ENCODE data around the gene HES2.
"Not testable (repeated sequence)": the region's sequence is repeated elsewhere in the genome, so short reads cannot be mapped to it uniquely, and the experiment has no call there.

- TF ChIP-seq, protein P1, sequence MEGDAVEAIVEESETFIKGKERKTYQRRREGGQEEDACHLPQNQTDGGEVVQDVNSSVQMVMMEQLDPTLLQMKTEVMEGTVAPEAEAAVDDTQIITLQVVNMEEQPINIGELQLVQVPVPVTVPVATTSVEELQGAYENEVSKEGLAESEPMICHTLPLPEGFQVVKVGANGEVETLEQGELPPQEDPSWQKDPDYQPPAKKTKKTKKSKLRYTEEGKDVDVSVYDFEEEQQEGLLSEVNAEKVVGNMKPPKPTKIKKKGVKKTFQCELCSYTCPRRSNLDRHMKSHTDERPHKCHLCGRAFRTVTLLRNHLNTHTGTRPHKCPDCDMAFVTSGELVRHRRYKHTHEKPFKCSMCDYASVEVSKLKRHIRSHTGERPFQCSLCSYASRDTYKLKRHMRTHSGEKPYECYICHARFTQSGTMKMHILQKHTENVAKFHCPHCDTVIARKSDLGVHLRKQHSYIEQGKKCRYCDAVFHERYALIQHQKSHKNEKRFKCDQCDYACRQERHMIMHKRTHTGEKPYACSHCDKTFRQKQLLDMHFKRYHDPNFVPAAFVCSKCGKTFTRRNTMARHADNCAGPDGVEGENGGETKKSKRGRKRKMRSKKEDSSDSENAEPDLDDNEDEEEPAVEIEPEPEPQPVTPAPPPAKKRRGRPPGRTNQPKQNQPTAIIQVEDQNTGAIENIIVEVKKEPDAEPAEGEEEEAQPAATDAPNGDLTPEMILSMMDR (IDR thresholded peaks at IDR 0.05; ENCODE audit: insufficient read depth, low read length, poor library complexity, severe bottlenecking): not testable (repeated sequence)
- not testable (repeated sequence) for TF ChIP-seq EZH2phosphoT487 (conservative IDR thresholded peaks at IDR 0.05; ENCODE audit: low read length)
These were observed 24.6 kb downstream of the HES2 start for GRCh38 chr1:6395130-6395529.
